Astrocyte (in vitro differentiated cells and primary cell): ENCODE results near the gene MTARC1. TPM values are rescaled to one million over a fixed set of nuclear protein-coding genes. Genes with fewer than 3 reads are reported as not detected.

ENCODE experiments used
- DNase-seq: peaks from one replicate; pipeline ENCODE4 v3.0.0-alpha.2; 2010; ENCODE audit warnings: low read depth
- FAIRE-seq: peaks from 2 replicates; lab custom pipeline; 2011; peaks lifted over from hg19 to GRCh38; lab: Jason Lieb, UNC
- H2AFZ ChIP-seq: 2 replicates; pipeline ENCODE4 v1.6.0; 2012; ENCODE audit warnings: low read depth, low read length, inconsistent platforms
- H3K27ac ChIP-seq: 2 replicates; pipeline ENCODE4 v1.5.1; 2011; ENCODE audit warnings: low read depth, low read length, inconsistent platforms
- H3K27me3 ChIP-seq: 2 replicates; pipeline ENCODE4 v1.6.0; 2011; ENCODE audit warnings: low read length, inconsistent platforms; ENCODE audit not compliant: insufficient read depth
- H3K36me3 ChIP-seq: 2 replicates; pipeline ENCODE4 v1.5.1; 2011; ENCODE audit warnings: low read length, inconsistent platforms; ENCODE audit not compliant: insufficient read depth
- H3K4me1 ChIP-seq: 2 replicates; pipeline ENCODE4 v1.5.1; 2011; ENCODE audit warnings: low read length, inconsistent platforms; ENCODE audit not compliant: insufficient read depth
- H3K4me2 ChIP-seq: 2 replicates; pipeline ENCODE4 v1.6.0; 2012; ENCODE audit warnings: low read length, inconsistent platforms
- H3K4me3 ChIP-seq: 2 replicates; pipeline ENCODE4 v1.5.1; 2011; ENCODE audit warnings: low read depth, mild to moderate bottlenecking, low read length, inconsistent platforms; ENCODE audit not compliant: insufficient read depth
- H3K79me2 ChIP-seq: 2 replicates; pipeline ENCODE4 v1.6.0; 2012; ENCODE audit warnings: mild to moderate bottlenecking, low read length, inconsistent platforms; ENCODE audit not compliant: insufficient read depth
- H3K9ac ChIP-seq: 2 replicates; pipeline ENCODE4 v1.6.0; 2012; ENCODE audit warnings: mild to moderate bottlenecking, low read length, inconsistent platforms
- H3K9me3 ChIP-seq: 2 replicates; pipeline ENCODE4 v1.5.1; 2012; ENCODE audit warnings: low read depth, mild to moderate bottlenecking, low read length, inconsistent platforms; ENCODE audit not compliant: insufficient read depth
- H4K20me1 ChIP-seq: 2 replicates; pipeline ENCODE4 v1.6.0; 2012; ENCODE audit warnings: low read length, inconsistent platforms; ENCODE audit not compliant: insufficient read depth
- H3K27ac Mint-ChIP-seq: one replicate; pipeline ENCODE4 v1.8.0; 2021; ENCODE audit warnings: mild to moderate bottlenecking, mixed read lengths; ENCODE audit not compliant: unreplicated experiment
- H3K27me3 Mint-ChIP-seq: one replicate; pipeline ENCODE4 v1.8.0; 2021; ENCODE audit warnings: low read depth, mixed read lengths; ENCODE audit not compliant: unreplicated experiment
- H3K36me3 Mint-ChIP-seq: one replicate; pipeline ENCODE4 v1.8.0; 2021; ENCODE audit warnings: low read depth, mixed read lengths; ENCODE audit not compliant: unreplicated experiment
- H3K4me1 Mint-ChIP-seq: one replicate; pipeline ENCODE4 v1.8.0; 2021; ENCODE audit warnings: low read depth, mixed read lengths; ENCODE audit not compliant: unreplicated experiment
- H3K4me3 Mint-ChIP-seq: one replicate; pipeline ENCODE4 v1.8.0; 2021; ENCODE audit warnings: mild to moderate bottlenecking, moderate library complexity, mixed read lengths; ENCODE audit not compliant: unreplicated experiment
- H3K9me3 Mint-ChIP-seq: one replicate; pipeline ENCODE4 v1.8.0; 2021; ENCODE audit warnings: mild to moderate bottlenecking, mixed read lengths; ENCODE audit not compliant: unreplicated experiment
- CTCF ChIP-seq: IDR thresholded peaks from 2 replicates; pipeline ENCODE4 v1.5.1; 2011; ENCODE audit warnings: low read depth, mild to moderate bottlenecking, inconsistent platforms, low read length, moderate library complexity; ENCODE audit not compliant: insufficient read depth
- EZH2 ChIP-seq: IDR thresholded peaks from 2 replicates; pipeline ENCODE4 v1.6.1; 2012; ENCODE audit warnings: mild to moderate bottlenecking, low read length, inconsistent platforms; ENCODE audit not compliant: insufficient read depth
- total RNA-seq: library from RNA; stranded (reverse); gene quantifications from 2 replicates; pipeline ENCODE4 v1.2.1, GENCODE V29; 2021

The MTARC1 gene
- total RNA-seq, 1 donor from 2014 or later: 8.5 TPM

- Histone ChIP-seq H3K4me3 (no peak overlapping the region), H3K4me1 (peaks cover 9% of the 10 kb centered on the region), H3K79me2 (no peaks in the 10 kb centered on the region), H3K36me3 (no peaks in the 10 kb centered on the region), H4K20me1 (no peaks in the 10 kb centered on the region), H3K27me3 (no peaks in the 10 kb centered on the region), H2AFZ (no peak overlapping the region), H3K27ac (no peak overlapping the region), H3K9me3 (no peaks in the 10 kb centered on the region), H3K4me2 (no peak overlapping the region), H3K9ac (no peak overlapping the region)
- FAIRE-seq: no peak
- H3K27me3 Mint-ChIP-seq: peaks cover 6% of the 10 kb centered on the region
- DNase-seq: no peak
- no peaks in the 10 kb centered on the region for H3K36me3 Mint-ChIP-seq
- TF ChIP-seq EZH2: no peak
- TF ChIP-seq CTCF: no peak
- H3K4me3 Mint-ChIP-seq: no peak overlapping the region
- no peaks in the 10 kb centered on the region for H3K9me3 Mint-ChIP-seq
- peaks cover 6% of the 10 kb centered on the region for H3K4me1 Mint-ChIP-seq
- H3K27ac Mint-ChIP-seq: no peak overlapping the region
Observed at GRCh38 chr1:220784751-220785150, 2.0 kb upstream of the MTARC1 start.

- H3K27ac Mint-ChIP-seq: no peak overlapping the region
- H3K27ac ChIP-seq: no peak overlapping the region
Observed at GRCh38 chr1:220785166-220786056, 1.3 kb upstream of the MTARC1 start.

More at GRCh38 chr1:220785166-220786056, 1.3 kb upstream of the MTARC1 start:
- H3K4me1 ChIP-seq: peaks cover 9% of the 10 kb centered on the region
- peak overlapping the region; percentile 79 for H2AFZ ChIP-seq
- no peaks in the 10 kb centered on the region for H3K36me3 Mint-ChIP-seq
- no peak overlapping the region for H3K4me3 ChIP-seq
- peak overlapping the region; percentile 78 for H3K4me3 Mint-ChIP-seq
- H3K27me3 ChIP-seq: no peaks in the 10 kb centered on the region
- no peak overlapping the region for H3K4me2 ChIP-seq
- H3K79me2 ChIP-seq: no peaks in the 10 kb centered on the region
- peaks cover 6% of the 10 kb centered on the region for H3K27me3 Mint-ChIP-seq
- no peaks in the 10 kb centered on the region for H3K9me3 ChIP-seq
- H3K4me1 Mint-ChIP-seq: peaks cover 6% of the 10 kb centered on the region
- H3K9ac ChIP-seq: no peak overlapping the region
- no peaks in the 10 kb centered on the region for H3K9me3 Mint-ChIP-seq
- DNase-seq (no peak), FAIRE-seq (no peak)
- H3K36me3 ChIP-seq: no peaks in the 10 kb centered on the region
- no peaks in the 10 kb centered on the region for H4K20me1 ChIP-seq
- TF ChIP-seq EZH2: no peak
- no peak for TF ChIP-seq CTCF
